ENCODE measurements around the gene ETS1. TPM values are rescaled to one million over a fixed set of nuclear protein-coding genes. Genes with fewer than 3 reads are reported as not detected.

The ETS1 gene
- total and polyA plus RNA-seq, 4 donors, result 20.7 to 154 (median 78.7) TPM

DNA sequence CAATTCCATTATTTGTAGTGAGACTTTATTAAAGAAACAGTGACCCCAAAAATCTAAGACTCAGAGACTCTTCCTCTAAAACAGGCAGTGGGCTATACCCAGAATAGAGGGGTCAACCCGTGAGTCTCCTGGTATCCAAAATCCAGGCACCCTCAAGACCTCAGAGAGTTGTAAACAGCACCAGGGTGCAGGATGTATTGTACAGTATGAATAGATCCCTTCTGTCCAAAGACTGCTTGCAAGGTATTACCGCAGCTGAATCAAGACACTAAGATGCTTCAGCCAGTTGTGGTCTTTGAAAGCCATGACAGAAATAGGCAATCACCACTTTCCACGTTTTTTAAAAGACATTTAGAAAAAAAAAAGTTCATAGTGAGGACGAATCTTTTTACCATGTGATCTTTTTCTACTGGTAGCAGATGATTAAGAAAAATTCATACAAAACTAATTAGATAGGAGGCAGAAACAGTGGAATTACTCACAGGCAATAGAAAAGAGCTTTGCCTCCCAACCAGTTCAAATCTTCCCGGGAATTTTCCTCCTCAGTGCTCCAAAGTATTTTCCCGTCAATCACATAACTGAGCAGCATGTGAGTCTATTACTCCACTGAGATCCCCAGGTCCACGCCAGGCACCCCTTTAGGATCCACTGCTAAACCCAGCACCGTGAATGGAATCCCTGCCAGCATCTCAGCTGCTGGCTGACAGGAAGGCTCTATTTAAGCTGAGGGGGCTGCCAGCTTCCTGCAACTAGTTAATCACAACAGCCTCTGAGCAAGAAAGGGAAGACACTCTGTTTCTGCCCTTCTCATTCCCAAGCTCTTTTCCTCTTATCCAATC lies 113.1 kb downstream of the ETS1 start:
- ATAC-seq (ENCODE audit: insufficient read depth, low FRiP score) (no peak), DNase-seq (no peak)
- Histone ChIP-seq H3K9ac (ENCODE audit: insufficient read depth in 1 of 2, low read length in 2 of 2) (no peak overlapping the region), H3K4me1 (ENCODE audit: control insufficient read depth in 5 of 5, insufficient read depth in 5 of 5, low read length in 5 of 5) (peaks cover 11 to 48% (median 23%) of the 10 kb centered on the region in 5 donors), H3K4me3 (no peak overlapping the region), H3K36me3 (ENCODE audit: control insufficient read depth in 4 of 4, insufficient read depth in 4 of 4, low read length in 4 of 4) (peaks cover 11 to 42% (median 27%) of the 10 kb centered on the region in 4 donors), H3K27ac (ENCODE audit: low read depth in 1 of 2, low read length in 1 of 2) (peak overlapping the region; percentile 10 to 86), H3K27me3 (ENCODE audit: control insufficient read depth in 3 of 3, insufficient read depth in 3 of 3, low read length in 2 of 3) (no peaks in the 10 kb centered on the region), H3K9me3 (ENCODE audit: control insufficient read depth in 4 of 4, insufficient read depth in 3 of 4, low read length in 3 of 4) (no peaks in the 10 kb centered on the region)
- TF ChIP-seq, protein P1, sequence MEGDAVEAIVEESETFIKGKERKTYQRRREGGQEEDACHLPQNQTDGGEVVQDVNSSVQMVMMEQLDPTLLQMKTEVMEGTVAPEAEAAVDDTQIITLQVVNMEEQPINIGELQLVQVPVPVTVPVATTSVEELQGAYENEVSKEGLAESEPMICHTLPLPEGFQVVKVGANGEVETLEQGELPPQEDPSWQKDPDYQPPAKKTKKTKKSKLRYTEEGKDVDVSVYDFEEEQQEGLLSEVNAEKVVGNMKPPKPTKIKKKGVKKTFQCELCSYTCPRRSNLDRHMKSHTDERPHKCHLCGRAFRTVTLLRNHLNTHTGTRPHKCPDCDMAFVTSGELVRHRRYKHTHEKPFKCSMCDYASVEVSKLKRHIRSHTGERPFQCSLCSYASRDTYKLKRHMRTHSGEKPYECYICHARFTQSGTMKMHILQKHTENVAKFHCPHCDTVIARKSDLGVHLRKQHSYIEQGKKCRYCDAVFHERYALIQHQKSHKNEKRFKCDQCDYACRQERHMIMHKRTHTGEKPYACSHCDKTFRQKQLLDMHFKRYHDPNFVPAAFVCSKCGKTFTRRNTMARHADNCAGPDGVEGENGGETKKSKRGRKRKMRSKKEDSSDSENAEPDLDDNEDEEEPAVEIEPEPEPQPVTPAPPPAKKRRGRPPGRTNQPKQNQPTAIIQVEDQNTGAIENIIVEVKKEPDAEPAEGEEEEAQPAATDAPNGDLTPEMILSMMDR (IDR thresholded peaks at IDR 0.05; ENCODE audit: control extremely low read depth, extremely low read depth), result no peak
- 50 to 71% methylated on average over 8 of the region's 8 CpGs for WGBS, 2 donors

DNA sequence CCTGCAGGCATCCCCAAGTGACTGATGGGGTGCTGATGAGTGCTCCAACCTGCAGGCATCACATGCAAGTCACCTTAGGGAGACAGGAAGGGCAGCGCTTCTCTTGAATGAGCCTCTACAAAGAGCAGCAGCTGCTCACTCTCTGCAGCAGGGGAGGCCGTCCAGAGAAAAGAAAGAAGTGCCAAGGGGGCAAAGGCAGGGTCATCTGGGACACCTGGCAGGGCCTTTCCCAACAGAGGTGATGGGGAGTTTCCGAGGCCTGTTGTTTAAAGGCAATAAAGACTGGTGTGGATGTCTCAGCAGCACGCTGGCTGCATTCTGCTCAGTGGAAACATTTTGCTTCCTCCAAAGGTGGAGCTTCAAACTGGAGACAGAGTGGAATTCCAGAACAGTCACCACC lies 113.7 kb downstream of the ETS1 start:
- peaks cover 8 to 43% (median 25%) of the 10 kb centered on the region in 4 donors for H3K36me3 ChIP-seq (ENCODE audit: control insufficient read depth in 4 of 4, insufficient read depth in 4 of 4, low read length in 4 of 4)
- whole genome bisulfite sequencing, 2 donors, result 51 to 80% methylated on average over 4 of the region's 4 CpGs
- TF ChIP-seq, protein P1 (IDR thresholded peaks at IDR 0.05; ENCODE audit: control extremely low read depth, extremely low read depth), result no peak
- ATAC-seq (ENCODE audit: insufficient read depth, low FRiP score) (no peak), DNase-seq (no peak)
- no peak overlapping the region for H3K4me3 ChIP-seq
- H3K9me3 ChIP-seq (ENCODE audit: control insufficient read depth in 4 of 4, insufficient read depth in 3 of 4, low read length in 3 of 4), result no peaks in the 10 kb centered on the region
- H3K9ac ChIP-seq (ENCODE audit: insufficient read depth in 1 of 2, low read length in 2 of 2), result no peak overlapping the region
- H3K27ac ChIP-seq (ENCODE audit: low read depth in 1 of 2, low read length in 1 of 2), result peak overlapping the region in 1 of 2 donors; percentile 26
- no peaks in the 10 kb centered on the region for H3K27me3 ChIP-seq (ENCODE audit: control insufficient read depth in 3 of 3, insufficient read depth in 3 of 3, low read length in 2 of 3)
- H3K4me1 ChIP-seq (ENCODE audit: control insufficient read depth in 5 of 5, insufficient read depth in 5 of 5, low read length in 5 of 5), result peaks cover 11 to 49% (median 24%) of the 10 kb centered on the region in 5 donors

DNA sequence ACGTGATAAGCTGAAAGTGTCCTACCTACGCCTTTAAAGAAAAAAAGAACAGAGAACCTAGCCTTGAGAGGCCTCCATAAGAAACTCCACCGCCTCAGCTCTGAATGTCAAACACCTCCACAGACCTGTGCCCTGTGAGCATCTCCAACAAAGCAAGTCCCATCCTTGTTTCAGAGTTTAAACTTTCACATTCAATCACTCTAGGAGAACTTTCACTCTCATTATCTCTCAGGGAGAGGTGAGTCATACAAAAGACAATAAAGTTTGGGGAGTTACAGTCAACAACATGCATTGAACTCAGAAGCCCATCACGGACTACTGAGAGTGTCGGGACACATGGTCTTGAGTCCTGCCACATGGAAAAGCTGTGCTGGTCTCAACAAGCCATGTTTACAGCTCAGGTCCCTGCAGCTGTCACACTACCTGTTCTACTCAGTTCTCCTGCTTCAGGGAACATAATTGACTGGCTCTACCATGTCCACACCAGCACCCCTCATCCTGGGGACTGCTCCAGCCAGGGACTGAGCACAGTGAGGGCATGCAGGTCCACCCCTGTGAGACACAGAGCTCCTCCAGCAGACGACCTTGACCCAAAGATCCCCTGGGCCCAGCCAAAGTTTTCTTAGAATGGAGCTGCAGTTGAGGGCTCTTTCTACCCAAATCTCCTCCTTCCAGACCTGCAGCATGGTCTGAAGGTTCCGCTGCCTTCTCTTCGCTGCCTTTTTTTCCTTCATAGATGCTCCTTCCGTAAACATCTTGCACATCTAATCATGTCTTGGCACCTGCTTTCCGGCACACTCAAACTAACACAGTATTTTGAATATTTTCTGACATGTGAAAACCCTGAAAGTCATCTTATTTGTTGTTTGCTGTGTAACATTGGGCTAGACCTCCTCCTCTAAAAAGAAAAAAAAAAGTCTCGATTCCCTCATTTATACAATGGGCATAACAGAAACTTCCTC lies 114.9 kb downstream of the ETS1 start:
- 68 to 84% methylated on average over 11 of the region's 11 CpGs for WGBS, 2 donors
- Histone ChIP-seq H3K36me3 (ENCODE audit: control insufficient read depth in 4 of 4, insufficient read depth in 4 of 4, low read length in 4 of 4) (peaks cover 6 to 39% (median 25%) of the 10 kb centered on the region in 4 donors), H3K4me1 (ENCODE audit: control insufficient read depth in 5 of 5, insufficient read depth in 5 of 5, low read length in 5 of 5) (peaks cover 11 to 53% (median 24%) of the 10 kb centered on the region in 5 donors), H3K27ac (ENCODE audit: low read depth in 1 of 2, low read length in 1 of 2) (peak overlapping the region; percentile 1 to 27), H3K9ac (ENCODE audit: insufficient read depth in 1 of 2, low read length in 2 of 2) (no peak overlapping the region), H3K9me3 (ENCODE audit: control insufficient read depth in 4 of 4, insufficient read depth in 3 of 4, low read length in 3 of 4) (no peaks in the 10 kb centered on the region), H3K27me3 (ENCODE audit: control insufficient read depth in 3 of 3, insufficient read depth in 3 of 3, low read length in 2 of 3) (no peaks in the 10 kb centered on the region), H3K4me3 (no peak overlapping the region)
- TF ChIP-seq, protein P1 (IDR thresholded peaks at IDR 0.05; ENCODE audit: control extremely low read depth, extremely low read depth), result no peak
- DNase-seq, result no peak
- ATAC-seq (ENCODE audit: insufficient read depth, low FRiP score), result no peak

Measured in lung (tissue), 12 donors.